Ramos (cell line): Measurements from ENCODE around the gene SLC19A3.

ENCODE experiments used
- in situ Hi-C: fragments of 300-500 bp; cut with MboI; formaldehyde crosslinking; loops from one replicate; pipeline ENCODE4 v1.14.3; 2022; ENCODE audit warnings: low sequenced_read_pairs; ENCODE audit not compliant: unreplicated experiment

Gene SLC19A3

DNA sequence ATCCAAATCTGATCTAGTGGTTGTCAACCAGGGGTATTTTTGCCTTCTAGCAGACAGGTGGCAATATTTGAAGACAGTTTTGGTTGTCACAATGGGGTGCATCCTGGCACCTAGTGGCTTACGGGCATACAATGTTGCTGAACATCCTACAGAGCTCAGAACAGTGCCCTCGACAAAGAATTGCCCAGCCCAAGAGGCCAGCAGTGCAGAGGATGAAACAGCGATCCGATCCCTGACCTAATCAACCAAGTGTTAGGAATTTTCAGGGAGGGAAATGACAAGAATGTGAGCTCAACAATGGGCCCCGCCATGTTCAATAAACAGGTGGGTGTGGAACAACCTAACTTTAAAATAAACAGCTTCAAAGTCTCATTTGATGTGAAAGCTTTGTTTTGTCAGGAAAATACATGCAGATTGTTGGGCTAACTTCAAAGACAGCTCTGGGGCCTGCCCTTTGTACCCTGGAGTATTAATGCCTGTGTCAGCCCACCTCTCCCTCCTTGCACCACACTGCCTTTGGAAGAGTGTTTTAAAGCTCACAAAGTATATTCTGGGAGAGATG is 73.8 kb downstream of the SLC19A3 start:
- in situ Hi-C loops = no loop called here

DNA sequence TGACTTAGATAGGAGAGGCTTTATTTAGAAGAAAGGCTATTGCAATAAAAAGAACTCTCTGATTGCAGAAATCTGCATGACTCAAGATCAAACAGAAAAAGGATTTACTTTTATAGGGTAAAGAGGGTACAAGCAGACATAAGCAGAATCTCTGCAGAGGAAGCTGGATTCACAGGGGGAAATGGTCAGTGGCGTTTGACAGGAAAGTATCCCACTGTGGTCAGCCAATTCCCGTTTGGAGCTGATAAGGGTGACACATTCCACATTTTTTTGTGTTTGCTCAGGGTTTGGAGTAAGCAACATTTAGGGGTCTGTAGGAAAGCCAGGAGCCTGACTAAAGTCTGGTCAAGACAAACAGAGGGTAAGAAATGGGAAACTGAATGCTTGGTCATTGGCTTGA is 75.2 kb downstream of the SLC19A3 start:
- in situ Hi-C loops = no loop called here

DNA sequence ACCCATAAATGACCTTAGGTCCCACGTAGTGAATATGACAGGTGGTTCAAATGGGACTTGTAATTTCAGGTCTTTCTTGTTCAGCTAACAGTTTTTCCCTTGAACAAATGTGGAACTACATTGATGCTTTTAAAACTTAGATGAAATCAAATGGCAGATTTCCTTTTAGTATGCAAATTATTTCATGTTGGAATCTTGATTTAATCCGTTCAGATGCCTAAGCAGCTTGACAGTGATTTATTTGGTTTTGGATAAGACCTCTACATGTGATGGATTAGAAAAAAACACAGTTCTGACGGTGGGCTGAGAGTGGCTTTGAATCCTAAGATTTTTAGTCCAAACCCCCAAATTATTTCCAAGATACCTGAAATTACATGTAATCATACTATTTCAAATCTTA is 83.6 kb downstream of the SLC19A3 start:
- in situ Hi-C loops = no loop called here
